ENCODE measurements around the gene DDX10.

DNA sequence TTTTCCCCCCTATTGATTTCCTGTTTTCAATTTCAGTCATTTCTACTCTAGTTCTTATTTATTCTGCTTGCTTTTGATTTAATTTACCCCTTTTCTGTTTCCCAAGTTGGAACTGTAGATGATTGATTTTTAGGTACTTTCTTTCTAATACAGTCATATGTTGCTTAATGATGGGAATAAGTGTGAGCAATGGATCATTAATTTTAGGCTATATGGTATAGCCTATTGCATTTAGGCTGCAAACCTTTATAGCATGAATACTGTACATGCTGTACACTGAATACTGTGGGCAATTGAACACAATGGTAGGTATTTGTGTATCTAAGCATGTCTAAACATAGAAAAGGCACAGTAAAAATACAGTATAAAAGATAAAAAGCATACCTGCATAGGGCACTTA is 44.9 kb downstream of the DDX10 start:
- TF ChIP-seq SRF (CRISPR knock-in tag; IDR thresholded peaks at IDR 0.05) (no peak), CBX3 (IDR thresholded peaks at IDR 0.05; ENCODE audit: borderline replicate concordance in 1 of 2, low read length in 2 of 2) (no peak), EZH2 (IDR thresholded peaks at IDR 0.05; ENCODE audit: borderline replicate concordance, low read depth, low read length) (no peak), POLR2A (conservative IDR thresholded peaks at IDR 0.05) (no peak), CHD2 (IDR thresholded peaks at IDR 0.05; ENCODE audit: low read depth, low read length) (no peak), NFIC (IDR thresholded peaks at IDR 0.05) (no peak), NBN (IDR thresholded peaks at IDR 0.05; ENCODE audit: low read depth) (no peak)
